HepG2 (cell line): ENCODE measurements around the gene NAP1L1. TPM values are rescaled to one million over a fixed set of nuclear protein-coding genes. Genes with fewer than 3 reads are reported as not detected.

ENCODE experiments used
- FLYWCH1 ChIP-seq: sonication (generic); formaldehyde crosslinking; IDR thresholded peaks from 2 replicates; pipeline ENCODE4 v1.8.1; 2023; ENCODE audit warnings: mild to moderate bottlenecking, missing genetic modification reagents
- FOXP1 ChIP-seq, 2 experiments: fragments of 450-650 bp in 1 of 2; IDR thresholded peaks; 2 replicates each; pipeline ENCODE4 v1.6.1; 2017 to 2018; ENCODE audit warnings: antibody characterized with exemption in 1 of 2
- HDAC1 ChIP-seq: sonication (generic); formaldehyde crosslinking; IDR thresholded peaks from 2 replicates; pipeline ENCODE4 v1.5.1; 2020; ENCODE audit warnings: mild to moderate bottlenecking, missing genetic modification reagents
- MXD1 ChIP-seq: sonication (generic); formaldehyde crosslinking; IDR thresholded peaks from 2 replicates; pipeline ENCODE4 v1.4.0; 2020; ENCODE audit warnings: mild to moderate bottlenecking, missing genetic modification reagents
- NFATC3 ChIP-seq: sonication (generic); formaldehyde crosslinking; IDR thresholded peaks from 2 replicates; pipeline ENCODE4 v1.5.1; 2020; ENCODE audit warnings: mild to moderate bottlenecking, missing genetic modification reagents
- NKX3-1 ChIP-seq: sonication (generic); formaldehyde crosslinking; IDR thresholded peaks from 2 replicates; pipeline ENCODE4 v1.5.0; 2020; ENCODE audit warnings: missing genetic modification reagents
- POLR2AphosphoS5 ChIP-seq: IDR thresholded peaks from 2 replicates; pipeline ENCODE4 v1.6.1; 2012; ENCODE audit warnings: low read depth, low read length
- ZNF337 ChIP-seq: sonication (generic); formaldehyde crosslinking; IDR thresholded peaks from 2 replicates; pipeline ENCODE4 v1.5.1; 2020; ENCODE audit warnings: missing genetic modification reagents, low read depth, mild to moderate bottlenecking, borderline replicate concordance
- ZNF644 ChIP-seq: IDR thresholded peaks from 2 replicates; pipeline ENCODE4 v1.6.1; 2016; ENCODE audit warnings: low read depth
- ZNF740 ChIP-seq: sonication (generic); formaldehyde crosslinking; IDR thresholded peaks from 2 replicates; pipeline ENCODE4 v1.4.0; 2020; ENCODE audit warnings: missing genetic modification reagents
- ZNF879 ChIP-seq: sonication (generic); formaldehyde crosslinking; IDR thresholded peaks from 2 replicates; pipeline ENCODE4 v1.8.1; 2023; ENCODE audit warnings: missing genetic modification reagents
- polyA plus RNA-seq, 8 experiments: library from polyadenylated mRNA; depleted of rRNA in 3 of 8; stranded (reverse) in 7 of 8; unstranded in 1 of 8; fragments of >200 nt; fragmentation: Illumina TruSeq in 4 of 8; extraction: Trizol in 4 of 8; gene quantifications; 2 replicates each; pipeline versions ENCODE4 v1.2.1 to v1.2.3, GENCODE V29; 2011 to 2016; ENCODE audit warnings: low read depth in 4 of 8, missing spikeins in 1 of 8, mixed read lengths in 1 of 8; ENCODE audit not compliant: insufficient read depth in 1 of 8
- total RNA-seq, 5 experiments: library from RNA; depleted of rRNA; stranded (reverse); fragments of >200 nt; fragmentation: Illumina TruSeq; extraction: Trizol; gene quantifications; 2 replicates each; pipeline ENCODE4 v1.2.3, GENCODE V29; 2016; ENCODE audit warnings: low read depth in 1 of 5
- TF ChIP-seq, protein P1 (sequence below): sonication (generic); formaldehyde crosslinking; IDR thresholded peaks from 2 replicates; pipeline ENCODE4; 2020; ENCODE audit warnings: missing genetic modification reagents, mild to moderate bottlenecking, borderline replicate concordance

NAP1L1 gene
- total and polyA plus RNA-seq, 2 of the 13 experiments (the other 11 are each of a cell fraction or from before 2014, with no cell fraction given), result 207 to 309 TPM

GRCh38 chr12:76083904-76084862, at the start of gene NAP1L1 (continued):
- TF ChIP-seq MXD1 (CRISPR knock-in tag) (peak; percentile 18; the same call in 1 of the 2 replicates), NFATC3 (CRISPR knock-in tag) (0 out of 2 replicates have a peak, but pooled peaks have one; percentile 15), FLYWCH1 (CRISPR knock-in tag) (no peak), FOXP1 (IDR thresholded peaks at IDR 0.05) (no peak), FOXP1 (CRISPR knock-in tag; IDR thresholded peaks at IDR 0.05) (peak; percentile 3; the same call in 1 of the 2 replicates), ZNF337 (CRISPR knock-in tag) (0 out of 2 replicates have a peak, but pooled peaks have one; percentile 22), POLR2AphosphoS5 (peak; percentile 76), ZNF879 (CRISPR knock-in tag) (peak; percentile 25; the same call in 1 of the 2 replicates), ZNF740 (CRISPR knock-in tag) (0 out of 2 replicates have a peak, but pooled peaks have one; percentile 19), HDAC1 (CRISPR knock-in tag) (peak; percentile 49), ZNF644 (CRISPR knock-in tag) (peak; percentile 58; the same call in 1 of the 2 replicates), NKX3-1 (CRISPR knock-in tag) (peak; percentile 56; the same call in 1 of the 2 replicates)
- TF ChIP-seq, protein P1, sequence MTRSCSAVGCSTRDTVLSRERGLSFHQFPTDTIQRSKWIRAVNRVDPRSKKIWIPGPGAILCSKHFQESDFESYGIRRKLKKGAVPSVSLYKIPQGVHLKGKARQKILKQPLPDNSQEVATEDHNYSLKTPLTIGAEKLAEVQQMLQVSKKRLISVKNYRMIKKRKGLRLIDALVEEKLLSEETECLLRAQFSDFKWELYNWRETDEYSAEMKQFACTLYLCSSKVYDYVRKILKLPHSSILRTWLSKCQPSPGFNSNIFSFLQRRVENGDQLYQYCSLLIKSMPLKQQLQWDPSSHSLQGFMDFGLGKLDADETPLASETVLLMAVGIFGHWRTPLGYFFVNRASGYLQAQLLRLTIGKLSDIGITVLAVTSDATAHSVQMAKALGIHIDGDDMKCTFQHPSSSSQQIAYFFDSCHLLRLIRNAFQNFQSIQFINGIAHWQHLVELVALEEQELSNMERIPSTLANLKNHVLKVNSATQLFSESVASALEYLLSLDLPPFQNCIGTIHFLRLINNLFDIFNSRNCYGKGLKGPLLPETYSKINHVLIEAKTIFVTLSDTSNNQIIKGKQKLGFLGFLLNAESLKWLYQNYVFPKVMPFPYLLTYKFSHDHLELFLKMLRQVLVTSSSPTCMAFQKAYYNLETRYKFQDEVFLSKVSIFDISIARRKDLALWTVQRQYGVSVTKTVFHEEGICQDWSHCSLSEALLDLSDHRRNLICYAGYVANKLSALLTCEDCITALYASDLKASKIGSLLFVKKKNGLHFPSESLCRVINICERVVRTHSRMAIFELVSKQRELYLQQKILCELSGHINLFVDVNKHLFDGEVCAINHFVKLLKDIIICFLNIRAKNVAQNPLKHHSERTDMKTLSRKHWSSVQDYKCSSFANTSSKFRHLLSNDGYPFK, result no peak; the same call in 1 of the 2 replicates
